Kidney epithelial cell (primary cell): ENCODE data around the gene WDR77. TPM values are rescaled to one million over a fixed set of nuclear protein-coding genes. Genes with fewer than 3 reads are reported as not detected.

Experiments
- DNase-seq: peaks from one replicate; pipeline ENCODE4 v3.0.0-alpha.2; 2010; ENCODE audit warnings: low read depth
- H3K27me3 ChIP-seq: 2 replicates; pipeline ENCODE4 v1.6.0; 2011; ENCODE audit warnings: low read length; ENCODE audit not compliant: control insufficient read depth, insufficient read depth
- H3K36me3 ChIP-seq: 2 replicates; pipeline ENCODE4 v1.5.1; 2011; ENCODE audit warnings: low read length; ENCODE audit not compliant: control insufficient read depth, insufficient read depth
- H3K4me3 ChIP-seq: 2 replicates; pipeline ENCODE4 v1.5.1; 2011; ENCODE audit warnings: low read depth, mild to moderate bottlenecking, control low read depth, low read length
- total RNA-seq: library from RNA; depleted of rRNA; stranded (reverse); fragments of >200 nt; gene quantifications from 2 replicates; pipeline ENCODE4 v1.2.3, GENCODE V29; 2015
- TF ChIP-seq, protein P1 (sequence below): IDR thresholded peaks from 2 replicates; pipeline ENCODE4 v1.5.1; 2011; ENCODE audit warnings: mild to moderate bottlenecking, moderate library complexity, low read length, control low read depth, inconsistent platforms; ENCODE audit not compliant: insufficient read depth, poor library complexity, severe bottlenecking

The WDR77 gene
- total RNA-seq, 1 donor from 2014 or later: 39.7 TPM

DNA sequence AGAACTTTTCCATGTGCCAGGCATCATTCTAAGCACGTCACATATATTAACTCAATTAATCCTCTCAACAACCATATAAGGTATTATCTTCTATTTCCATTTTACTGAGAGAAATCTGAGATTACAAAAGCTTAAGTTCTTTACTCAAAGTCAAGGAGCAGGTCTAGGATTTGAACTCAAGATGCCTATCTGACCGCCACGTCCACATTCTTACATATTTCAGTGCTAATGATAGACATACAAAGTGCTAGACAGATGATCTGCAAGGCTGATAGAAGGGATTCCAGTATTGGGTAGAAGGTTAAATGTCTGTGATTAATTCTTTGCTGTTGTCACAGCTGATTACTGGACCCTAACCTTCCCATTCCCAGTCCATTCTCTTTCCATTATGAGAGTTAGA is 4.7 kb upstream of the WDR77 start:
- H3K4me3 ChIP-seq: no peak overlapping the region
- H3K36me3 ChIP-seq: peaks cover 3% of the 10 kb centered on the region
- H3K27me3 ChIP-seq: no peaks in the 10 kb centered on the region
- DNase-seq: no peak
- TF ChIP-seq, protein P1, sequence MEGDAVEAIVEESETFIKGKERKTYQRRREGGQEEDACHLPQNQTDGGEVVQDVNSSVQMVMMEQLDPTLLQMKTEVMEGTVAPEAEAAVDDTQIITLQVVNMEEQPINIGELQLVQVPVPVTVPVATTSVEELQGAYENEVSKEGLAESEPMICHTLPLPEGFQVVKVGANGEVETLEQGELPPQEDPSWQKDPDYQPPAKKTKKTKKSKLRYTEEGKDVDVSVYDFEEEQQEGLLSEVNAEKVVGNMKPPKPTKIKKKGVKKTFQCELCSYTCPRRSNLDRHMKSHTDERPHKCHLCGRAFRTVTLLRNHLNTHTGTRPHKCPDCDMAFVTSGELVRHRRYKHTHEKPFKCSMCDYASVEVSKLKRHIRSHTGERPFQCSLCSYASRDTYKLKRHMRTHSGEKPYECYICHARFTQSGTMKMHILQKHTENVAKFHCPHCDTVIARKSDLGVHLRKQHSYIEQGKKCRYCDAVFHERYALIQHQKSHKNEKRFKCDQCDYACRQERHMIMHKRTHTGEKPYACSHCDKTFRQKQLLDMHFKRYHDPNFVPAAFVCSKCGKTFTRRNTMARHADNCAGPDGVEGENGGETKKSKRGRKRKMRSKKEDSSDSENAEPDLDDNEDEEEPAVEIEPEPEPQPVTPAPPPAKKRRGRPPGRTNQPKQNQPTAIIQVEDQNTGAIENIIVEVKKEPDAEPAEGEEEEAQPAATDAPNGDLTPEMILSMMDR: no peak

DNA sequence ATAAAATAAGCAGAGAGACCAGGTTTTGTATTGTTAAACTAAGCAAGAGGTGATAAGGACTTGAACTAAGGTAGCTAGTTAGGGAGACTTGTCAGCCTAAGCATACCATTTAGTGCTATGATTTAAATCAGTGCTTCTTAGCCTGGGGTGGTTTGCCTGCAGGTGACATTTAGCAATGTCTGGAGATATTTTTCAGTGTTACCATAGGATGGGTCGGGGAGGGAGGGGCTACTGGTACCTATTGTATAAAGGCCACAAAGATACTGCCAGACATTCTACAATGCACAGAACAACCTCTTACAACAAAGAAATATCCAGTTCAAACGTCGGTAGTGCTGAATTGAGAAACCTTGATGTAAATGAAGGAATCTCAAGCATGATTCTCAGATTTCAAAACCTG is 3.5 kb upstream of the WDR77 start:
- Histone ChIP-seq H3K4me3 (no peak overlapping the region), H3K27me3 (no peaks in the 10 kb centered on the region), H3K36me3 (peaks cover 1% of the 10 kb centered on the region)
- TF ChIP-seq, protein P1: no peak
- no peak for DNase-seq

DNA sequence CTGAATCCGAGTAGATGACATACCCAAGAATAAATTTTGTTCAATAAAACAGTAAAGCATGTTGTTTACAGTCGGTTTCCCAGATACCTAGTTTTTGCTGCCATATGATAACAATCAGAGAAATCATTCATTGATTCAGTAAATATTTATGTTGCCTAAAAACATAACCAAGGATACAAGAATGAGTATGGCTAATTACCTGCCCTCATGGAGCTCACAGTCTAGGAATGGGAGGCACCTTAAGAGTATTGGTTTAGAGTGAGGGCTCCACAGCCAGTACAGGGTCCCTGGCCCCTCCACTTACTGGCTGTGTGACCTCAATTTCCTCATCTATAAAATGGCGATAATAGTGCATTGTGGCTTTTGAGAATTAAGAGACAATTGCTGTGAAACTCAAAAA is 1.1 kb upstream of the WDR77 start:
- H3K27me3 ChIP-seq: no peaks in the 10 kb centered on the region
- TF ChIP-seq, protein P1: no peak
- peaks cover 2% of the 10 kb centered on the region for H3K36me3 ChIP-seq
- no peak for DNase-seq
- H3K4me3 ChIP-seq: peak overlapping the region; percentile 91

DNA sequence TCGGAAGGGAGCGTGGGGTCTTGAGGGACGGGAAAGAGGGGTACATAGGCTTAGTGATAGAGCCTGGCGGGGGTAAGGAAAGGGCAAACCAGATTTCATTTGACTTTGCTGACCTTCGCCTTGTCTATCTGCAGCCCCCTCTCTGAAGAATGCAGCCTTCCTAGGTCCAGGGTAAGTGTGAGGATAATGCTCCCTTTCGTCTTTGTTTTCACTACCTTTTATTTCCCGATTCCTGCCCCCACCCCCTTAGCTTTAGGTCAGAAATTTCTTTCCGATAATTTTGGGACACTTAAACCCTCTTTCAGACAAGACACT is 604 bp upstream of the WDR77 start:
- Histone ChIP-seq H3K36me3 (peaks cover 2% of the 10 kb centered on the region), H3K4me3 (peak overlapping the region; percentile 91), H3K27me3 (no peaks in the 10 kb centered on the region)
- TF ChIP-seq, protein P1: no peak
- no peak for DNase-seq

DNA sequence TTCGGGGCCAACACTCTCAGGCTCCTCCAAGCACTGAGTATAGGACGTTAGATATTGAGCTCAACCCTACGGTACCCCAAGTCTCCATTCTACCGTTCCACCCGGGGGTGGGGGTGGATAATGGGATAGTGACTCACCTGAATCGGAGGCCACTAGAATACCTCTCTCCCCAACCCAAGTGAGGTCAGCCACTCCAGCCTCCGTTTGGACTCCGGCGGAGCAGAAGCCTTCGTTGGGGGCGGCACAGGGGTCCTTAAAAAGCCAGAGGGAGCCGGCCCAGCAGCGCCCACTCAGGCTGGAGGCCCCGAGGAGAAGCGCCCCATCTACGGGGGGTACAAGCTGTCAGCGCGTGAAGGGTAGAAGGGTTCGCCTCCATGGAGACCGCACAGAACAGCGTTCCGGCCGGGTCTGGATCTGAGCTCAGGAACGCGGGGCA is 556 bp downstream of the WDR77 start:
- no peak for DNase-seq
- H3K4me3 ChIP-seq: peak overlapping the region; percentile 91
- H3K27me3 ChIP-seq: no peaks in the 10 kb centered on the region
- H3K36me3 ChIP-seq: peaks cover 2% of the 10 kb centered on the region
- TF ChIP-seq, protein P1: no peak
